ENCODE results near the gene RRAS.
A peak's percentile ranks its signal among the peaks of the same experiment; 100 is the strongest.

RRAS gene

DNA sequence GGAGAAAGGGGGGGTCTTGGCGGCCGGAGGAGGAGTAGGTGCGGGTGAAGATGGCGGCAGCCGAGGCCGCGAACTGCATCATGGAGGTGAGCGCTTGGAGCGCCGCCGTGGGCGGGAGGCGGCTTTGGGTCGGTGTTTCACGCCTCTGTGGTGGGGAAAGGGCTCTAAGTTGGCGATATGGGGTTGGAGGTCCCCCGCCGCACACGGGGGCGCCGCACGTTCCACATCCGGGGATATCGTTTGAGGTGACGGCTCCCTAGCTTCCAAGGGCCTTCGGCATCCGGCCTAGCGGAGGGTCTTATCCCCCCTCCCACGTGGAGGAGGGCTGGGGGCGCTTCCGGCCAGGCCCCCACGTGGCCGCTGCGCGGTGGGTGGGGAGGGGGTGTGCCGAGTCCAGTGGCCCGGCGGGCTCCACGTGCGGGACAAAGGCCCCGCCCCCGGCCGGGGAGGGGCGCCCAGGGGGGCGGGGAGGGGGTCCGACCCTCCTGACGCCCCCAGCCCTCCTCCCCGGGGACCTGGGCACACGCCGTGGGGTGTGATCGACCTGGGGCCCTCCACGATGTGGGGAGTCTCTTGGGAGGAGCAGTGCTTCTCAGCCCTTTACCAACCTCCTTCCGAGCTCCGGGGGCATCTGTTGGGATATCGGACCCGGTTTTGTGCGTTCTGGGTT is 37.4 kb upstream of the RRAS start, which contains the start of gene PRMT1:
PRMT1 (plus strand) TSS at position 41 of the 670 bp plus-strand sequence; CDS start at position 51, 10 bp downstream.
- no peak for DNase-seq (ENCODE audit: low spot score)

GRCh38 chr19:49676784-49677230 is 36.9 kb upstream of the RRAS start:
- peak; percentile 100 for DNase-seq (ENCODE audit: low spot score)

GRCh38 chr19:49676136-49676783 is 36.3 kb upstream of the RRAS start:
- DNase-seq (ENCODE audit: low spot score): no peak

DNA sequence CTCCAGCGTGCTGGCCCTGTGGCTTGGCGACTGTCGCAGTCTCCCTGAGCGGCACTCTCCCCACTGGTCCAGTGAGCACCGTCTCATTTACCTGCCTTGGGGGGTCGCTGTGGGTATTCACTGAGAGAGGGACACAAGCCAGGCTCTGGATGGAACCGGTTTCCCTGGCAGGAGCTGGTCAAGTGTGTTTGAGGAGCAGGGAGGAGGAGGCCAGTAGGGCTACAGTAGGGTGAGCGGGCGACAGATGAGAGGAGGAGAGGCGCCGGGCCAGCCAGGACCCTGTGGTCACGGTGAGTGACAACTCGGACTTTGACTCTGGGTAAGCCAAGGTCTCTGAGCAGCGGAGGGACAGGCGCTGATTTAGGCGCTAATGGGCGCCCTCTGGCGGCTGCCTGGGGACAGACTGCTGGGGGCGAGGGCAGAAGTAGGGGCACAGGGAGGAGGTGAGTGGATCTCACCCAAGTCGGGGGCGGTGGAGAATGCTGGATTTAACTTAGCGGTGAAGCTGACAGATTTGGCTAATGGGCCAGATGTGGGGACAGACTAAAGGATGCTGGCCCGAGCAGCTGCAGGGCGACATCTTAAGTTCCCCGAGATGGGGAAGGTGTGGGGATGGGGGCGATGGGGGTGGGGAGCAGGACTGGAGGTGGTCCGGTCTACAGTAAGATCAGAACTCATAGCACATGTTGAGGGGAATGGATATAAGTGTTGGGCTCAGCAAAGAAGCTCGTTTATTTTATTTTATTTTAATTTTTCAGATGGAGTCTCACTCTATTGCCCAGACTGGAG is 32.4 kb upstream of the RRAS start:
- DNase-seq (ENCODE audit: low spot score): peak; percentile 91

DNA sequence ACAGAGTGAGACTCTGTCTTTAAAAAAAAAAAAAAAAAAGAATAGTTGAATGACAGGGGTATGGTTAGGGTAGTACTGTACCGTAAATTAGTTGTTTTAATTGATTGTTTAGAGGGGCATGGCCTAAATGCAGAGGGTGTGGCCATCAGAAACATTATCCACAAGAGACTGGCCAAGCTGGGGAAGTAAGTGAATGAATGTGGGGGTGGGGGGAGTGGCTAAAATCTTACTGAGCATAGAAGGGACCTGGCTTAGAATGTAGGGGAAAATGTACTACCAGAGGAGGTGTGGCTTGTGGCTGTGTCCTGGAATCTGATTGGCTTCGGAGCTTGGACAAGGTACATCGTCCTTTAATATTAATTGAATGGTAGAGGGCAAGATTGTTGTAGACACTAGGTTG is 29.6 kb upstream of the RRAS start:
- no peak for DNase-seq (ENCODE audit: low spot score)

DNA sequence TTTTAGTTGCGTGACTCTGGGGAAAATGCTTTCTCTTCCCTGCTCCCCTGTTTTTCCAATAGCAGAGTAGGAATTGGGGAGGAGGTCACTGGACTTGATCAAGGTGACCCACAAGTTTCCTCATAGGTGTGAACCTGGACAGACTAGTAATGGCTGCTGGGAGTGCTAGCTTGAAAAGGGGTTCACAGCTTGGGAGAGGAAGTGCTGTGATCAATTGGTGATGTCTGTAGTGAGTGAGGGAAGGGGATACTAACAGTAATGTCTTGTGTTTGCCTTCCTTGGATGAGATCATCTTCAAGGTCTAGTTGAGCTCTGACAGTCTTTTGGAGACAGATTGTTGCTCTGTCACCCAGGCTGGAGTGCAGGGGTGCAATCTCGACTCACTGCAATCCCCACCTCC is 27.5 kb upstream of the RRAS start:
- DNase-seq (ENCODE audit: low spot score): no peak

DNA sequence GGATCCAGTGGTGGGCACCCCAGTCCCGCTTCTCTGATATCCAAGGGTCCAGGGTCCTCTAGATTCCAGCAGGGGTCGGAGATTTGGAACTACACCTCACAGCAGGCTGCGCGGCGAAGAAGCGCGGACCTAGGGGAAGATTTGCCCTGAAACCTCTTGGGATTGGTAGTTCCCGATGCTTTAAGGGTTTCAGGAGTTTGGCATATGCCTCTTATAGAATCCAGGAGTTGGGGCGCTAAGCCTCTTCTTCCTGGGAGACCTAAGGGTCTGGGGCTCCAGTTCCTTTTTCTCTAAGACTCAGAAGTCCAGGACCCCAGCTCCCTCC is 26.1 kb upstream of the RRAS start:
- DNase-seq (ENCODE audit: low spot score): no peak

DNA sequence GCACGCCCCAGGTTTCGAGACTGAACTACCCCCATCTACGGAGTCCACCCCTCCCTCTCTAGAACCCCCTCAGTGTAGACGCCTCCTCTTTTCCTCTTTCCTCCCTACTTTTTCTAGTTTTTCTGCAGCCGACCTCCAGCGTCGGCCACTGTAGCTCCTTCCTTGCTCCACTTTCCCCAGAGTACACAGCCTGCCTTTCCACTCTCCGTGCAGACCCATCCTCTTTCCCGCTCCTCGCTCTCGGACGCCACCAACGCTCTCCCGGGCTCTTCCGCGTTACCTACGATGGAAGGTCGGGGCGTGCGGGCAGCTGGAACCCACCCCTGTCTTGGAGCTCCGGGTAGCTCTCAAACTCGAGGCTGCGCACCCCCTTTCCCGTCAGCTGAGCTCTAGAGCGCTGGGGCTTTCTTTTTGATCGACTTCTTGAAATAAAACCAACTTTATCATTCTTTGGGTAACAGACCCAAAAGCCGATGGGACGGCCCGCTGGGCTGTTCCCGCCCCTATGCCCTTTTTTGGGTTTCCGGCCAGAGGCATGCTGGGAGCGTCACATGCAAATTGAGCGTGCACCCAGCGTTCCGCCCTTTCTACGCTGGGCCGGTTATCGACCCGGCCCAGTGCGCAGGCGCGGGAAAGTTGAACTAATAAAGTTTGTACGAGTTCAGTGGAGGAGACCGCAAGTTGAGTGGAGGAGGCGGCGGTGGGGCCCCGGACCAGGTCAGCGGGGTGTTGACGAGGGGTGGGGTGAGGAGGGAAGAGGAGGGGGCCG is 25.6 kb upstream of the RRAS start, which contains the start of the genes BCL2L12 and IRF3:
BCL2L12 (plus strand) TSS at position 583 of the 769 bp plus-strand sequence. CDS start 760 bp downstream, outside the sequence.
IRF3 (minus strand) TSS at position 507 of the 769 bp plus-strand sequence. CDS start 1,019 bp downstream, outside the sequence.
- peak; percentile 98 for DNase-seq (ENCODE audit: low spot score)

- DNase-seq (ENCODE audit: low spot score): no peak
Measured at GRCh38 chr19:49665036-49665350, 25.1 kb upstream of the RRAS start.

DNA sequence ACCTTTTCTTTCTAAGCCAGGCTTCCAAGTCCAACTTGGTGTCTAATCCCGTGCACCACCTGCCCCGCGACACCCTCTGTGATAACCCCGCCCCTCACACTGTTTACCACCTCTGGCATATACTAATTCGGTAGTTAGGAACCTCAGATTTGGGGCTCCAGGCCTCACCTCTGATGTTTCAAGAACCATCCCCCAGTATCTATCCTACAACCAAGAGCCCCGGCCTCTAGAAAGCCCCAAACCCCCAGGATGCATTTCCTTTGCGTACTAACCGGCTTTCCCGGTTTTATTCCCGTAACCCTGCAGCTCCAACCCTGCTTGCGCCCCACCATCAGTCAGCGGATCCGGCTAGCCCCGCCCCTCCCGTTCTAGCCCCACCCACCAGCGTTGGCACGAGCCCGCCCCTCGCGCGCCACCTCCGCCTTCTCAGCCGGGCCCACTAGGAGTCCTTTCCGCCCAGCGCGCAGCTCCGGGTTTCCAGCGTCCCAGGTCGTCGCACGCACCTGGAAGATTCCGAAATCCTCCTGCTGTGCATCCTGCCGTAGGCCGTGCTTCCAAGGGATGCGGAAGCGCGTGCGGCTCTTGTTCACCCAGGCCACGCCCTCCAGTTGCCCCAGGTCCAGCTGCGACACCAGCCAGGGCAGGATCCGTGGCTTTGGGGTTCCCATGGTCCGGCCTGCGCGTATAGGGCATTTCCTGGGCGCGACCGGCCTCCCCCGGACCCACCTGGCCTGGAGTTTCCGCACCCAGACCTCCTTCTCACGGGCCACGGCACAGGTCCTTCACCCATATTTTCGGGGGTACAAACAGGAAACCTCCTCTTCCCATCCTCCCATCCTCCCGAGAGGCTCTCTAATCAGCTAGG is 24.5 kb upstream of the RRAS start:
- peak; percentile 95 for DNase-seq (ENCODE audit: low spot score)

- no peak for DNase-seq (ENCODE audit: low spot score)
Measured at GRCh38 chr19:49663224-49663623, 23.3 kb upstream of the RRAS start.

DNA sequence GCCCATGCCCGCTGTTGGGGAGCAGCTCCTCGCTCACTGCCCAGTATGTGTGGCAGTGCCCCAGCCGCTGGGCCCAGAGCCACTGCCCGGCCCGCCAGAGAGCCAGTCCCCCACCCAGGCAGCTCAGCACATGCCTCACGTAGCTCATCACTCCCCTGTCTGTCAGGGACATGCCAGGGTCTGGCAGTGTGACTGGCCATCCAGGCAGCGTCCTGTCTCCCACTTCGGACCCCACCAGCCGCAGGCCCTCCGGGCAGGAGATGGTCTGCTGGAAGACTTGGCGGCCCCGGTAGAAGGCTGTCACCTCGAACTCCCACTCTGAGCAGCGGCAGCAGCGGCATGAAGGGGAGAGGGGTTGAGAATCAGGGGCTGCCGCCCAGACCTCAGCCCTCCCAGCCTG is 22.1 kb upstream of the RRAS start:
- no peak for DNase-seq (ENCODE audit: low spot score)

GRCh38 chr19:49660338-49660961 is 20.5 kb upstream of the RRAS start:
- DNase-seq (ENCODE audit: low spot score): no peak

DNA sequence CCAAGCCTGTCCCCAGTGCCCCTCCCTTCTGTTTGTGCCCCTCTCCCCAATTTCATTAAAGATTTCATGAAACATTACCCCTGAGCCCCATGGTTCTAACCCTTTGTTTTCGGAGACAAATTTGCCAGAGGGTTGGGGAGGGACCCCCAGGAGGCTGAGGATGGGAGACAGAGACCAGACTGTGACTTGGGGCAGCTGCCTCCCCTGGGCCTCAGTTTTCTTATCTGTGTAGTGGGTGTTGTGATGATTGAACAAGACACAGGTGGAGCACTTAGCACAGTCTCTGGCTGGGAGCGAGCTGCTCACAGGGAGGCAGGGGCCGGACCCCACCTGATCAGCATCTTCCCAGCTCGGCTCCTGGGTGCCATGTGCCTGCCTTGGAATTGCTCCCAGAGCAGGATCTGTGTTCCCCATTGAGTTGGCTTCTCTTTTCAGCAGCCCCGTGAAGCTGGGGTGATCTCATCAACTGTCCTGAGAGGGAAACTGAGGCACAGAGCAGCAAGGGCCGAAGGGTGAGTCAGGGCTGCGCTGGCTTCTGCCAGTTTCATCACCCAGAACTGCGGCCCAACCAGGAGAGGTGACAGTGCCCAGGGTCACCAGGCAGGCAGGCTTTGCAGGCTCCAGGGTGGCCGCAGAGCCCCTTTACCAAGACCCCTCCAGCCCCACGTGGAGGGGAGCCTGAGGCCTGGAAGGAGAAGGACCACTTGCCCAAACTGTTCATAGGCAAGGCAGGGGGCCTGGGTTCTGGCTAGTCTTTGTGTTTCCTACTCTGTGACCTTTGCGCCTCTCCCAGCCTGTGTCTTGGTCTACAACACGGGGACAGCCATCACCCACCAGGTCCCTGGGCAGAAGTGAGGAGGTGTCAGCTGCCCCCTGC is 18.9 kb upstream of the RRAS start:
- no peak for DNase-seq (ENCODE audit: low spot score)

DNA sequence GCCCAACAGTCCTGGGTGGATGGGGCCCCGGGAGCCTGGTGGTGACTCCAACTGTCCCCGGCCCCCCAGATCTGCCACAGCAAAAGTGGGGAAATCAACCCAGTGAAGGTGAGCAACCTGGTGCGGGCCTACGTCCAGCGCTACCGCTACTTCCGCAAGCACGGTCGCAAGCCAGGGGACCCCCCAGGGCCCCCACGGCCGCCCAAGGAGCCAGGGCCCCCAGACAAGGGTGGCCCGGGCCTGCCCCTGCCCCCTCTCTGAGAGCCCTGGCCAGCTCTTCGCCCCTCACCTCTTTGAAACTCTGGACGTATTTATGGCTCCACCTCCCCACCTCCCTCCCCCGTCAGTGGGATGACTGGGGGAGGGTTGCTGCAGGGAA is 18.2 kb upstream of the RRAS start:
- DNase-seq (ENCODE audit: low spot score): no peak

GRCh38 chr19:49657493-49658138 is 17.7 kb upstream of the RRAS start:
- DNase-seq (ENCODE audit: low spot score): no peak

- DNase-seq (ENCODE audit: low spot score): no peak
Measured at GRCh38 chr19:49656456-49657109, 16.6 kb upstream of the RRAS start.

DNA sequence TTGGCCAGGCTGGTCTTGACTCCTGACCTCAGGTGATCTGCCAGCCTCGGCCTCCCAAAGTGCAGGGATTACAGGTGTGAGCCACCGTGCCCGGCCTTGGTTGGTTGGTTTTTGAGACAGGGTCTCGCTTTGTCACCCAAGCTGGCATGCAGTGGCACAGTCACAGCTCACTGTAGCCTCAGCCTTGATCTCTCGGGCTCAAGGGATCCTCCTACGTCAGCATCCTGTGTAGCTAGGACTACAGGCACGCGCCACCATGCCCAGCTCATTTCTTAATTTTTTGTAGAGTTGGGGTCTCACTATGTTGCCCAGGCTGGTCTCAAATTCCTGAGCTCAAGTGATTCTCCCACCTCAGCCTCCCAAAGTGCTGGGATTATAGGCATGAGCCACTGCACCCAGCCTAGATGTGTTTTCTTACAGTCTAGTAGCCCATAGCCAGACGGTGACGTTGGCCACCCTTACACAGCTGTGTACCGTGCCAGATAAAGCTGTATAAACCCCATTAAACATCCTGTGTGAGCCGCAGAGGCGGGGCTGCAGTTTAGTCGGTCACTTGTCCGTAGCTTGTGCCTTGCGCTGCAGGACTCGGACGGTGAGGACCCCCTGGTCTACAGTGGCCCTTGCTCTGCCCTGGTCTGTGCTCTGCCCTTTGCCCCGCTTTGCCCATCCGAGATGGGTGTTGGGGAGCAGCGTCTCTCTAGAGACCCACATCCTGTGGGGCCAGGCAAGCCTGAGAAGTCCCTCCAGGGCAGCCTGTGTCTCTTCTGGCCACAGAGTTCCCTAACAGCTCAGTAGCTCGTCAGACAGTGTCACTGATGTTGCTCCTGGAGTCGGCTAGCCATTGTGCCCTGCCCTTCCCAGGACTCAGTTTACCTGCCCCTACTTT is 15.9 kb upstream of the RRAS start:
- DNase-seq (ENCODE audit: low spot score): no peak

Data from ecto neural progenitor cell (in vitro differentiated cells).